HTR-8/SVneo (cell line): Measurements from ENCODE around the gene VWF.

Experiments
- DNase-seq: peaks from one replicate; pipeline ENCODE4 v3.0.0; 2011; ENCODE audit warnings: low spot score, mixed read lengths; ENCODE audit not compliant: insufficient read length
- FAIRE-seq: peaks from 2 replicates; lab custom pipeline; 2011; peaks lifted over from hg19 to GRCh38; lab: Jason Lieb, UNC

Gene VWF

DNA sequence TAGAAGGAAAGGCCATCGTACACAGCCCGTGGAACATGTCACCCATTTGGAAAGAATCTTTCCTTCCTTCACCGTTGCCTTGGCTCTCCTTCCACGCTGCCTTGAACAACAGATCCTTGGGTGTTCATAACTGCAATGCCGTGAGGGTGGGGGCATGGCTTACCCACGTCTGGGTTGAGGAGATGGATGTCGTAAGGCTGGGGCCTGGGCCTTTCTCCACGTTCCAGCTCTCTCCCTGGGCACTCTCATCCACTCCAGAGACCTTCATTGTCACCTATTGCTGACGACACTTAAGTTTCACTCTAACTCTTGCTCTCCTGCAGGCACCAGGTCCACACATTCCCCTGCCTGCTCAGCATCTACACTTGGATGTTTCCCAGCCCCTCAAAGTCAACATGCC is 198.8 kb downstream of the VWF start:
- FAIRE-seq = no peak
- no peak for DNase-seq

- FAIRE-seq (no peak), DNase-seq (no peak)
Measured at GRCh38 chr12:5924342-5924741, 200.1 kb downstream of the VWF start.

GRCh38 chr12:5923751-5924150 is 200.7 kb downstream of the VWF start:
- no peak for DNase-seq
- no peak for FAIRE-seq

- DNase-seq (no peak), FAIRE-seq (peak; percentile 100)
Measured at GRCh38 chr12:5923043-5923605, 201.3 kb downstream of the VWF start.

DNA sequence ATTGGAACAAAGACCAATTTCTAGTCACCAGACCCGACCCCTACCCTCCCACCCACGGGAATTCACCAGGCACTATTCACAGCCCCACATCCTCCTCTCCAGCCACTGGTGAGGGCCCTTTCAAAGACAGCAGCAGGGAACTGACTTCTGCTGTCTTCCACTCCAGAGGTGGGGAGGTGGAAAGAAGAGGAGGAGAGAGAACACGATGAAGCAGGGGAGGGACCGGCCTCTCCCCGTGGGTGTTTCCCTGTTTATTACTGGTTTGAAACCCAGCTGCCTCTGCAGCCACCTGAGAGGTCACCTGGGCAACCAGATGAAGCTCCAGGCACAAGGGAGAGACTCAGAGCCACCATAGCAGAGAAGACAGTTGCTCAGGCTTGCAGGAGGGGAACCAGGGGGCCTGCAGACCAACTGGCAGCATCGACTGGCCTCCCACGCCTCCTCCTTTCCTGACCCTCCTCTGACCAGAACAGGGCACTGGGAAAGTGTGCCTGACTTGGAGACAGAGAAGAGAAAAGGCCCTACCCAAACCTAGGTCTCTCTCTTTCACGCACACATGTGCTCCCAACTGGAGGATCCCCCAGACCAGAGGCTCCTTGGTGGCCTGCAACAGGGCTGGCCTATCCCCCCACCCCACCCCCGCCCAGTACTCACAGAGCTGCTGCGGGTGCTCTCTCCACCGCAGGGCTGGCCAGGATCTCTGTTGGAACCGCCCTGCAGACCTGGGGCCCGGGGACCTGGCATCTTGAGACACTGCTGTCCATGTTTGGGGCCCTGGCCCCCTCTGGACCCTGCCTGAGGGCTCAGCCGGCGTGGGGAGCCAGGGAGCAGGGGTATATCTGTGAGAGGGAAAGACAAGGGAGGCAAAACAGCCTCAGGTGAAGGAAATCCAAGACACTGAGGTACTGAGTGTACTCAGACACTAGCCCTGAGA is 202.2 kb downstream of the VWF start:
- FAIRE-seq (no peak), DNase-seq (no peak)

DNA sequence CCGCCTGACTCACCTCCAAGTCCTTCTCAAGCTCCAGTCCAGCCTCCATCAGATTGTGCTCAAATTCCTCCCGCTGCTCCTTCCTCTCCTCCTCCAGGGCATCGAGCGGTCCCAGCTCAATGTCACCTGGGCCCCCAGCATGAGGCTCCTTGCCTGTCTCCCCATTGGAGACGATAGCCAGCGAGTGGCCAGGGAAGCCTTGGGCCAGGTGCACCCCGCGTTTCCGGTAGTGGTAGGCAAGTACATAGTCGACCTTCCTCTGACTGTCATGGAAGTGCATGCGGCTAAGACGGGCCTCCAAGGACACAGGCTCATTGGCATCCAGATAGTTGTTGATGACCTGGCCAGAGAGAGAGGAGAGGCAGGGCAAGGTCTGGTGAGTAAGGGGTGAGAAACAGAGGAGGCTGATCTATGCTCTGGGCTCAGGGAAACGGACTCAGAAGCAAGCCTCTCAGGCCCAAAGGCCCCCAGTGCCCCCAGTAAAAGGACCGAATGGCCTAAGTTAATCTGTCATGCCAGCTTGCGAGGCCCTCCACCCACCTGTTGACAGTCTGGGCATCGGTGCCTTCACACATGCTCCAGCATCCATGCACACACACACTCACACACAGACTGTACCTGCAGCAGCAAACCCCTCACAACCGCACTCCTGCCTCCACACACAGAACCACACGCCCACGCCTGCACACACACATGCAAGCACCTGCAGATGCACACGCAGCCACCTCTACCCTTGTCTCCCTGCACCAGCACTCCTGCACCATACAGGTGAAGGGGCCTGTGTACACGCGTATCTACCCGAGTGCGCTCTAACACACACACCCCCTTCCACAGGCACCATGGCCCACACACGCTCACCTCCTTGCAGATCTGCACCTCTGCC is 203.2 kb downstream of the VWF start:
- DNase-seq (no peak), FAIRE-seq (no peak)

GRCh38 chr12:5916785-5917290 is 207.6 kb downstream of the VWF start:
- DNase-seq (no peak), FAIRE-seq (no peak)

GRCh38 chr12:5915511-5915910 is 209.0 kb downstream of the VWF start:
- no peak for FAIRE-seq
- DNase-seq = no peak

DNA sequence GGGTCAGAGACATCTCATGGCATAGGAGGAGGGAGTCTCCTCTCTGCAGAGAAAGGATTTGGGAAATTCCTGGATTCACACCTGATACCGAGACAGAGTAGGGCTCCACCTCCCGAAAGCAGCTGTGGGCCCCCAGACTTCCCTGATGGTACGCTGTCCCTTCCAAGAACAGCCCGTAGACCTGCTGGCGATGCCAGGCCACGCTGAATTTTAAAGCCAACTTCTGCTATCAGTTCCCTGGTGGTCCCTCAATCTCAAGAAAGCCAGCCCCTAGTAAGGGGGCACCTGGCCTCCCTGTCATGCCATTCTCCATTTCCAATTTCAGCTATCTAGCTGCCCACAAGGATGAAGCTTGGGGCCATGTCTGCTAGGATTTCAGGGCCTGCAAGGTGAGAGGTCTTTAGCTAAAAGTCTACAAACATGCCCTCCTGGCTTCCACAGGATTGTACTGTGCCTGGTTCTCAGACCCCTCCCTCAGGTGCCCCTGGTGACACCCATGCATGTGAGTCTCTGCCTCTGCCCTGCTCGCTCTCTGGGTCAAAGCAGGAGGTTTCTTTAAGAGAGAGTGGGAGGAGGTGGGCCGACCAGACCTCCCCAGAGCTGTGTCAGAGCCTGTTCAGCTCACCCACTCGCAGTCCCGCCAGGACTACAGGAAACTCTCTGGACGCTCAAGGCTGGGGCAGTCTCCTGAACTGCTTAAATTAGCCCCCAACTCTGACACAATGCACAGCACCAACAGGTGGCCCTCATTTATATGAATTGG is 209.9 kb downstream of the VWF start:
- DNase-seq = no peak
- FAIRE-seq = no peak

DNA sequence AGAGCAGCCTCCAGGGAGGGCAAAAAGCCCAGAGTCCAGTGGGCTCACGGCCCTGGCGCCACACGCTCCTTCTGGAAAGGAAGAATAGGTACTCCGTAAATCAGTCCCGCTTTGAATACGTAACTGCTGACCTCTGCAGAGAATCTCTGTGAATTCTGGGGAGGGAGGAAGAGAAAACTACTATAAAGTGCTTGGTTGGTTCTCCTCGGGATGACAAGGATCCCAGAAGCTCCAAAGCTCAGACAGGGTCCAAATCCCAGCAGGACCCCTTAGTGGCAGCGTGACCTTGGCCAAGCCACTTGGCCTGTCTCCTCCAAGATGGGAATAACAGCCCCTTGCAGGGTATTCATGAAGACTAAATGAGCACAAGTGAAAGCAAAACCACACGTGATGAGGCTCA is 211.1 kb downstream of the VWF start:
- FAIRE-seq (no peak), DNase-seq (no peak)

DNA sequence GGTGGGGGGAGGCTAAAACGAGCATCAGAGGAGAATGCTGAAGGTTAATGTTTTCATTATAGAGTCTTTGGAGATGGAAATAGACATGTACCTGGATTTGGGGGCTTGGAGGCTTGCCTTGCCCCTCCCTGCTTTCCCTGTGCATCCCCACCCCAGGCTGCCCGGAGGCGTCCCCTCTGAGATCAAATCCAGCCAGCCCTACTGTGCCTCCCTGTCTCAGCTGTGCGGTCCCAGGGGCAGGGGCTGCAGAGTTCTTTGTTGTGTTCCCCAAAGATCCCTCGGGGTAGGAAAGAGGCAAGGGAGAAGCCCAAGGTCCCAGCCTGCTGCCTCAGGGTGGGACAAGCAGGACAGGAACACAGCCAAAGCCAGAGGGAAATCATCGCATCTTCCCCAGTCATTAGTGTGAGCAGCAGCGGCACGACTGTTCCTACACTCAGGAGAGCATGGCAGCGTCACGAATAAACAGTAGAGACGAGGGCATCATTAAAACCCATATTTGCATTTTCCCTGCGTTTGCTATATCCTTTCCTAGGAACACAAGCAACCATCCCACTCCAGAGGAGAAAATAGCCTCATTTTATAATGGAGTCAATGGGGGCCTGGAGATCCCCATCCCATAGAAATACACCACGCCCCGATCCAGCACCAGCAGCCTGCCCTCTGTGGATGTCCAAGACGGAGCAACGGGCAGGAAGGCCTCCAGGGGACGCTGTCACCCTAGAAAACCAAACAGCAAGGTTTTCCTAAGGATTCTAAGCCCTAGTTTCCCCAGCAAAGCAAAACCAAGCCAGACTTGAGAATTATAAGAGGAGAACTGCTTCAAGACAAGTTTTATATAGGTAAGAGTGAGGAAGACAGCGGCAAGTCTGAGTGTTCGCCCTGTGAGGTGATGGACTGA is 211.8 kb downstream of the VWF start:
- DNase-seq = peak; percentile 31
- no peak for FAIRE-seq

- no peak for DNase-seq
- no peak for FAIRE-seq
Measured at GRCh38 chr12:5912011-5912410, 212.5 kb downstream of the VWF start.

DNA sequence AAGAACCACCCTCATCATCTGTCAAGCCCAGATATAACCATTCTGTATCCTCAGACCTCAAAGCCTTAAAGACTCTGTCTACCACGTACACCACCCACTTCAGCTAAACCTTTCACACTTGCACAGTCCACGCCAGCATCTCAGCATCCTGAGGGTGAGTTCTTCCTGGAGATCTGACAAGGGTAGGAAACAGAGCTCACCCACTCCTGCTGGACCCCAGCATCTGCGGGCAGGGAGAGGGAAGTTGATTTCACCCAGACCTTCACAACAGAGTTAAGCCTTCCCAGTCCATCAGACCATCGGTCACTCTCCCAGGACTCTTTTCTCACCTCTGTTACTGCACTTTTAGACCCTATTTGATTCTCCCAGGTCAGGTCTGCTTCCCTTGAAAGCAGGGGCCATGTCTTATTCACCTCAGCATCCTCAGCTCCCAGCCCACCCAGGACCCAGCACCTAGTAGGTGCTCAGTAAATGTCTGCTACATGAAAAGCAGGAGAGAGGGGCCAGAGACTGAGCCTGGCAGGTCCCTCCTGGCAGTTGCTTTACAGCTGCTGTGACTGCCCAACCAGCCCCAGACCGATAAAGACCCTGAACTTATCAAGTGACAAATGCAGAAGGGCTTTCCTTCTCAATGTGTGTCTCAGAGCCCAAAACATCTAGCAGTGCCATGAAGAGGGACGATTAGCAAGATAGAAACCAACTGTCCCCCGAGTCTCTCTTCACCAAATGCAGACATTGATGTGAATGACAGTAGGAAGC is 213.5 kb downstream of the VWF start:
- DNase-seq (no peak), FAIRE-seq (no peak)

DNA sequence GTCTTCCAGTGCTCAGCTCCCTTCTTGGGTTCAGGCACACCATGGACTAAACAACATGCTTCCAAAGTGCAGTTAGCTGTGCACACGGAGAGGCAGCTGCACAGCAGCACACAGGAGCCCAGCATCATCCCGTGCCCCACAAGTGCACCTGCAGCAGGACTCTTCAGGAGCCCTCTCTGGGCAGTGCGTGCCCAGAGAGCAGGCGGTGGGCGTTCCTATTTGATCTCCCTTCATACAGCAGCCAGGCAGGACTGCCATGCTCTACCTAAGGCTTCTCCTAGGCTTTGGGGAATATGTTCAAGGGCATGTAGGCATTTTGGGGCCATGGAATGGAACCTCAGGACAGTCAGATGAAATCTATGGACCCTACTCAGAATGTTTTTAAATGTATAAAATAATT is 214.9 kb downstream of the VWF start:
- FAIRE-seq (no peak), DNase-seq (no peak)

DNA sequence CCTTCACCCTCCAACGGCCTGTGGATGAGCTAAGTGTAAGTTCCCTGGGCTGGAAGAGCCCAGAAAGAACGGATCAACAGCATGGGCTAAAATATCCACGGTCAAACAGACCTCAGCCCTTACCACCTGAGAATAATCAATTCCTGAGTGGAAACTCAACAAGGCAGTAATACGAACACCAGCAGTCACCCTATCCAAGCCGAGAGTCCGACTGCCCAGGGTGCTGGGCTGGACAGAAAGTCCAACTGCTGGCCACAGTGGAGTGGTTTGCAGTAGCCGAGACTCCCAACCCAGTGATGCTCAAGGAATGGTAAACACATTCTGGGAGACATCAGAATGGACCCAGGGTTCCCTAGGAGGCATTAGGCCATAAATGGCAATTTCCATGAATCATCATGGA is 216.2 kb downstream of the VWF start:
- FAIRE-seq (no peak), DNase-seq (no peak)

DNA sequence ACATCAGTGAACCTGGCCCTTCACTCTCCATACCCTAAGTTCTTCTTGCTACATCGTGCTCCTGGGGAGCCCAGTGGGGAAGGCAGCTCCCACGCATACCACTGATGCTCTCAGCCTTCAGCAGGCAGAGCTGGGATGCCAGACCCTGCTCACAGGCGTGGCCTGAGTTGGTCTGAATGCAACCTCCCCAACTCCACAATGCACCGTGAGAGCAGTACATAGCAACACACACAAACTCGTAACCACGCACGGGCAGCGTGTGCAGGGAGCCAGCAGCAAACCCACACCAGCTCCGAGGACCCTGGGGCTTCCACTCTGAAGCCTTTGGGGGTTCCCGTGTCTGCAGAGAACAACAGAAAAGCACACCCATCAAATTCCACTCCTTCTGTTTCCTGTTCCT is 216.7 kb downstream of the VWF start:
- FAIRE-seq (no peak), DNase-seq (no peak)

GRCh38 chr12:5905757-5906156 is 218.7 kb downstream of the VWF start:
- no peak for FAIRE-seq
- DNase-seq = no peak

DNA sequence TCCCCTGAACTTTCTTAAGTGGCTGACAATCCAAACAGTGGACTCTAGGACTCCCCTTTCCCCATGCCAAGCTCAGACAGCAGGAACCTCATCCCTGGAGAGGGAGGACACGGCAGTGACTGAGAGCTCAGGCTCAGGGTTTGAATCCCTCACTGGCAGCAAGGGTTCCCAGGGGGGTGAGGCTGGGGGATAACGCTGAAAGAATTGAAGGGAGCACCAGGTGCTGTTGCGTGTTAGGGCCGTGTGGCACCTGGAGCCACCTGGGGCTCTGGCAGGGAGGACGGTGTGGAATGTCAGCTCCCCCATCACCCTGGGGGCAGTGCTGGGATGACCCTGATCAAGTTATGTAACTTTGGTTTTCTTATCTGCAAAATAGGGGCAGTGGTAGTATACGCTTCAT is 219.5 kb downstream of the VWF start:
- DNase-seq (no peak), FAIRE-seq (no peak)
